ENCODE results near the gene PPP2R5A.

PPP2R5A gene

GRCh38 chr1:212284744-212285684 is at the start of gene PPP2R5A:
Gene PPP2R5A, plus strand, starts transcription at chr1:212285410. Its CDS starts 701 bp downstream, at chr1:212286111.
- H3K27ac ChIP-seq (ENCODE audit: extremely low read depth, low read depth, low read length): peak within 1 kb of the TSS; percentile 82
- H3K9me3 ChIP-seq (ENCODE audit: control insufficient read depth, insufficient read depth, low read depth, low read length): no peaks in the 10 kb centered on the region
- ChIA-PET POLR2A (interaction anchor here (0.7 to 1.1 kb wide), 4 partner anchors 15 to 249 kb away, joined by 3 to 6 read pairs (median 3); partner anchors contain the start of genes DTL and INTS7), CTCF (interaction anchor here (0.7 to 3.1 kb wide), 7 partner anchors 78 to 250 kb away, joined by 3 to 16 read pairs (median 4); partner anchors contain the start of genes DTL and INTS7)
- no peaks in the 10 kb centered on the region for H3K36me3 ChIP-seq (ENCODE audit: control insufficient read depth in 2 of 2, insufficient read depth in 1 of 2, low read length in 2 of 2)
- peak within 1 kb of the TSS; percentile 82 for H3K4me3 ChIP-seq (ENCODE audit: low read depth, low read length)
- 0 out of 2 replicates have a peak, but pooled peaks cover 3% of the 10 kb centered on the region for H3K4me1 ChIP-seq (ENCODE audit: control insufficient read depth, insufficient read depth, low read length)
- TF ChIP-seq ZNF514 (tag by site-specific recombination; IDR thresholded peaks at IDR 0.05) (no peak), ZNF501 (tag by site-specific recombination; IDR thresholded peaks at IDR 0.05) (peak; percentile 86; the same call in 1 of the 2 replicates), ZNF24 (tag by site-specific recombination; IDR thresholded peaks at IDR 0.05) (peak; percentile 93), ZBTB20 (tag by site-specific recombination; IDR thresholded peaks at IDR 0.05) (peak; percentile 61), ZEB2 (tag by site-specific recombination; IDR thresholded peaks at IDR 0.05) (peak; percentile 70), HIC1 (tag by site-specific recombination; IDR thresholded peaks at IDR 0.05) (peak; percentile 82), ZNF76 (tag by site-specific recombination; IDR thresholded peaks at IDR 0.05; ENCODE audit: borderline replicate concordance, low read depth) (0 out of 2 replicates have a peak, but pooled peaks have one; percentile 12), ZNF341 (tag by site-specific recombination; IDR thresholded peaks at IDR 0.05; ENCODE audit: low read depth) (peak; percentile 97), MZF1 (tag by site-specific recombination; IDR thresholded peaks at IDR 0.05; ENCODE audit: borderline replicate concordance) (peak; percentile 59; the same call in 1 of the 2 replicates), ZNF629 (tag by site-specific recombination; IDR thresholded peaks at IDR 0.05) (peak; percentile 96), ZNF248 (tag by site-specific recombination; IDR thresholded peaks at IDR 0.05) (no peak), ZNF362 (tag by site-specific recombination; IDR thresholded peaks at IDR 0.05) (no peak), ZFHX2 (tag by site-specific recombination; conservative IDR thresholded peaks at IDR 0.05) (peak; percentile 95), EGR2 (tag by site-specific recombination; IDR thresholded peaks at IDR 0.05; ENCODE audit: low read depth) (peak; percentile 76), ZNF324 (tag by site-specific recombination; IDR thresholded peaks at IDR 0.05) (peak; percentile 66; the same call in 1 of the 2 replicates), ZNF16 (tag by site-specific recombination; IDR thresholded peaks at IDR 0.05; ENCODE audit: low read depth) (0 out of 2 replicates have a peak, but pooled peaks have one; percentile 18), ZNF692 (tag by site-specific recombination; IDR thresholded peaks at IDR 0.05) (peak; percentile 43), ZNF639 (tag by site-specific recombination; IDR thresholded peaks at IDR 0.05) (peak; percentile 76), ELK4 (IDR thresholded peaks at IDR 0.05; ENCODE audit: borderline replicate concordance, low read depth, low read length) (no peak), ZNF548 (tag by site-specific recombination; IDR thresholded peaks at IDR 0.05) (no peak), ZNF184 (tag by site-specific recombination; IDR thresholded peaks at IDR 0.05) (peak; percentile 42; the same call in 1 of the 2 replicates), ZNF140 (tag by site-specific recombination; IDR thresholded peaks at IDR 0.05) (no peak), BCL11A (tag by site-specific recombination; IDR thresholded peaks at IDR 0.05; ENCODE audit: low read depth) (peak; percentile 42; the same call in 1 of the 2 replicates), ZNF23 (tag by site-specific recombination; IDR thresholded peaks at IDR 0.05; ENCODE audit: borderline replicate concordance) (no peak), ZBTB10 (tag by site-specific recombination; IDR thresholded peaks at IDR 0.05) (peak; percentile 92)

Data from HEK293 (cell line).